ENCODE data around the gene RNU7-1. TPM values are rescaled to one million over a fixed set of nuclear protein-coding genes. Genes with fewer than 3 reads are reported as not detected.

The RNU7-1 gene
- total RNA-seq, 1 experiment from 2014 or later = not detected

GRCh38 chr12:6943722-6944380 lies at the start of gene RNU7-1, which contains the start of gene C12orf57 (continued):
- TF ChIP-seq STAT6 (CRISPR knock-in tag; conservative IDR thresholded peaks at IDR 0.05; ENCODE audit: low read depth) = no peak
- peak; percentile 56; the same call in 1 of the 2 replicates for TF ChIP-seq USF1 (CRISPR knock-in tag; IDR thresholded peaks at IDR 0.05)
- TF ChIP-seq PREB (CRISPR knock-in tag; IDR thresholded peaks at IDR 0.05; ENCODE audit: borderline replicate concordance) = peak; percentile 91; the same call in 1 of the 2 replicates
- TF ChIP-seq ZNF219 (CRISPR knock-in tag; IDR thresholded peaks at IDR 0.05; ENCODE audit: borderline replicate concordance) = 0 out of 2 replicates have a peak, but pooled peaks have one; percentile 21
- TF ChIP-seq SP1 (CRISPR knock-in tag; conservative IDR thresholded peaks at IDR 0.05) = peak; percentile 76
- no peak for TF ChIP-seq RELA (CRISPR knock-in tag; IDR thresholded peaks at IDR 0.05; ENCODE audit: borderline replicate concordance)
- TF ChIP-seq JAZF1 (CRISPR knock-in tag; IDR thresholded peaks at IDR 0.05) = no peak
- TF ChIP-seq ZNF671 (CRISPR knock-in tag; IDR thresholded peaks at IDR 0.05) = peak; percentile 99
- TF ChIP-seq ARID4B (CRISPR knock-in tag; IDR thresholded peaks at IDR 0.05; ENCODE audit: borderline replicate concordance) = peak; percentile 88
- TF ChIP-seq ZNF121 (CRISPR knock-in tag; IDR thresholded peaks at IDR 0.05) = no peak

- Mint-ChIP-seq H3K4me3 (no peak overlapping the region), H3K27ac (no peak overlapping the region), H3K4me1 (peaks cover 10% of the 10 kb centered on the region), H3K9me3 (no peaks in the 10 kb centered on the region), H3K36me3 (no peaks in the 10 kb centered on the region), H3K27me3 (ENCODE audit: low read depth) (peaks cover 4% of the 10 kb centered on the region)
- CTCF ChIA-PET = interaction anchor here (1.6 kb wide), 1 partner anchor 22 kb away, joined by 9 read pairs; the partner anchor contains the start of gene SPSB2
- TF ChIP-seq ZNF416 (CRISPR knock-in tag; IDR thresholded peaks at IDR 0.05) (no peak), ZNF671 (CRISPR knock-in tag; IDR thresholded peaks at IDR 0.05) (no peak), MXD4 (CRISPR knock-in tag; IDR thresholded peaks at IDR 0.05; ENCODE audit: borderline replicate concordance) (no peak), GABPB1 (CRISPR knock-in tag; IDR thresholded peaks at IDR 0.05) (no peak), FOXP1 (CRISPR knock-in tag; IDR thresholded peaks at IDR 0.05; ENCODE audit: borderline replicate concordance) (no peak), ZNF219 (CRISPR knock-in tag; IDR thresholded peaks at IDR 0.05; ENCODE audit: borderline replicate concordance) (no peak), ESRRA (CRISPR knock-in tag; IDR thresholded peaks at IDR 0.05; ENCODE audit: borderline replicate concordance) (no peak), NR1H2 (CRISPR knock-in tag; IDR thresholded peaks at IDR 0.05) (no peak)
- DNase-seq (ENCODE audit: low spot score) = no peak
- POLR2A ChIA-PET = interaction anchor here (0.6 kb wide), 1 partner anchor 25 kb away, joined by 3 read pairs; no protein-coding TSS in a partner anchor
- ATAC-seq = no peak
These were observed 49.3 kb upstream of the RNU7-1 start for GRCh38 chr12:6894321-6894720.

Measured in WTC11 (cell line).